Activated CD8-positive, alpha-beta T cell treated with anti-CD3 and anti-CD28 coated beads, Interleukin-2, amount 10 ng/mL, durations not matched to agents 7 days and 5 days (primary cell): ENCODE results near the gene F10. TPM values are rescaled to one million over a fixed set of nuclear protein-coding genes. Genes with fewer than 3 reads are reported as not detected.

Experiments used
- ATAC-seq: fragments of 150-1000 bp; cut with Tn5 transposase; one replicate; pipeline ENCODE4 v1.10.0; 2021; ENCODE audit warnings: moderate library complexity
- CTCF ChIA-PET: fragments of 350-600 bp; sonication (Branson Sonifier 250); formaldehyde crosslinking; loops from one replicate; lab custom pipeline; 2021; ENCODE audit warnings: antibody characterized with exemption; lab: Charles Lee
- POLR2A ChIA-PET: fragments of 350-600 bp; sonication (Branson Sonifier 250); formaldehyde crosslinking; loops from one replicate; lab custom pipeline; 2021; ENCODE audit warnings: antibody characterized with exemption; lab: Charles Lee
- DNase-seq: peaks from one replicate; pipeline ENCODE4 v3.0.0-alpha.2; 2020
- H3K27ac Mint-ChIP-seq: one replicate; pipeline ENCODE4 v1.8.0; 2021; ENCODE audit warnings: mild to moderate bottlenecking, mixed read lengths
- H3K27me3 Mint-ChIP-seq: one replicate; pipeline ENCODE4 v1.8.0; 2021; ENCODE audit warnings: low read depth, mixed read lengths
- H3K36me3 Mint-ChIP-seq: one replicate; pipeline ENCODE4 v1.8.0; 2021; ENCODE audit warnings: low read depth, mixed read lengths
- H3K4me1 Mint-ChIP-seq: one replicate; pipeline ENCODE4 v1.8.0; 2021; ENCODE audit warnings: low read depth, mixed read lengths
- H3K4me3 Mint-ChIP-seq: one replicate; pipeline ENCODE4 v1.8.0; 2021; ENCODE audit warnings: mild to moderate bottlenecking, mixed read lengths
- H3K9me3 Mint-ChIP-seq: one replicate; pipeline ENCODE4 v1.8.0; 2022; ENCODE audit warnings: mixed read lengths; ENCODE audit not compliant: insufficient read depth
- total RNA-seq, 2 experiments: library from RNA; stranded (reverse); gene quantifications; one replicate each; pipeline ENCODE4 v1.2.3, GENCODE V29; 2021

The F10 gene
- total RNA-seq, 2 experiments from 2014 or later = not detected

GRCh38 chr13:113116871-113117271, 5.7 kb upstream of the F10 start:
- Mint-ChIP-seq H3K27me3 (no peaks in the 10 kb centered on the region), H3K36me3 (no peaks in the 10 kb centered on the region), H3K27ac (no peak overlapping the region), H3K9me3 (no peaks in the 10 kb centered on the region), H3K4me3 (no peak overlapping the region), H3K4me1 (no peaks in the 10 kb centered on the region)
- DNase-seq (no peak), ATAC-seq (no peak)
- ChIA-PET POLR2A (no interaction called here), CTCF (no interaction called here)

GRCh38 chr13:113117335-113117872, 5.2 kb upstream of the F10 start:
- ChIA-PET CTCF (no interaction called here), POLR2A (no interaction called here)
- Mint-ChIP-seq H3K4me1 (no peaks in the 10 kb centered on the region), H3K4me3 (no peak overlapping the region), H3K27me3 (no peaks in the 10 kb centered on the region), H3K9me3 (no peaks in the 10 kb centered on the region), H3K27ac (no peak overlapping the region), H3K36me3 (no peaks in the 10 kb centered on the region)
- ATAC-seq (no peak), DNase-seq (no peak)

DNA sequence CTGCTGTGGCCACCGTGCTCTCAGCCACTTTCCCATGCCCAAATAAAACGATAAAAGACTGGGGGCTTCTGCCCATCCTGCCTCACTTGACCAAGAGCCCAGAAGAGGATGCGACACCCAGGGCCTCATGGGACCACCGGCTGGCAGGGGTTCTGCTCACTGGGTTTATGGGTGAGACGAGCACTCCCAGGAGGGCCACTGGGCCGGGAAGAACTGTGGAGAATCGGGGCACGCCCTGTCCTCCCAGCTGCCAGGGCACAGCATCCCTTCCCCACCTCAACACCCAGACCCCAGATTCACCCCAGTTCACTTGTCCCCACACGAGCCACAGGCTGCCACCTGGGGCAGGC, 4.7 kb upstream of the F10 start:
- H3K36me3 Mint-ChIP-seq = no peaks in the 10 kb centered on the region
- ATAC-seq (no peak), DNase-seq (no peak)
- no peaks in the 10 kb centered on the region for H3K9me3 Mint-ChIP-seq
- no peak overlapping the region for H3K27ac Mint-ChIP-seq
- no peaks in the 10 kb centered on the region for H3K27me3 Mint-ChIP-seq
- ChIA-PET POLR2A (no interaction called here), CTCF (no interaction called here)
- H3K4me3 Mint-ChIP-seq = no peak overlapping the region
- H3K4me1 Mint-ChIP-seq = no peaks in the 10 kb centered on the region

- H3K27ac Mint-ChIP-seq = no peak overlapping the region
Observed at GRCh38 chr13:113118261-113119021, 4.2 kb upstream of the F10 start.

GRCh38 chr13:113119166-113119821, 3.3 kb upstream of the F10 start:
- no peaks in the 10 kb centered on the region for H3K27me3 Mint-ChIP-seq
- POLR2A ChIA-PET = no interaction called here
- H3K36me3 Mint-ChIP-seq = no peaks in the 10 kb centered on the region
- CTCF ChIA-PET = no interaction called here
- H3K4me3 Mint-ChIP-seq = no peak overlapping the region
- ATAC-seq (no peak), DNase-seq (no peak)
- no peak overlapping the region for H3K27ac Mint-ChIP-seq
- no peaks in the 10 kb centered on the region for H3K9me3 Mint-ChIP-seq
- no peaks in the 10 kb centered on the region for H3K4me1 Mint-ChIP-seq

More at GRCh38 chr13:113118261-113119021, 4.2 kb upstream of the F10 start:
- Mint-ChIP-seq H3K36me3 (no peaks in the 10 kb centered on the region), H3K4me1 (no peaks in the 10 kb centered on the region), H3K9me3 (no peaks in the 10 kb centered on the region), H3K27me3 (no peaks in the 10 kb centered on the region), H3K4me3 (no peak overlapping the region)
- no peak for ATAC-seq
- ChIA-PET POLR2A (no interaction called here), CTCF (no interaction called here)
- DNase-seq = no peak

DNA sequence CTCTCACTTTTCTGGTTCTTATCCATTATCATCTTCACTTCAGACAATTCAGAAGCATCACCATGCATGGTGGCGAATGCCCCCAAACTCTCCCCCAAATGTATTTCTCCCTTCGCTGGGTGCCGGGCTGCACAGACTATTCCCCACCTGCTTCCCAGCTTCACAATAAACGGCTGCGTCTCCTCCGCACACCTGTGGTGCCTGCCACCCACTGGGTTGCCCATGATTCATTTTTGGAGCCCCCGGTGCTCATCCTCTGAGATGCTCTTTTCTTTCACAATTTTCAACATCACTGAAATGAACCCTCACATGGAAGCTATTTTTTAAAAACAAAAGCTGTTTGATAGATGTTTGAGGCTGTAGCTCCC, 2.8 kb upstream of the F10 start:
- no peak for ATAC-seq
- Mint-ChIP-seq H3K27ac (no peak overlapping the region), H3K27me3 (no peaks in the 10 kb centered on the region), H3K9me3 (no peaks in the 10 kb centered on the region), H3K4me3 (no peak overlapping the region), H3K4me1 (no peaks in the 10 kb centered on the region), H3K36me3 (no peaks in the 10 kb centered on the region)
- CTCF ChIA-PET = no interaction called here
- POLR2A ChIA-PET = no interaction called here
- no peak for DNase-seq

DNA sequence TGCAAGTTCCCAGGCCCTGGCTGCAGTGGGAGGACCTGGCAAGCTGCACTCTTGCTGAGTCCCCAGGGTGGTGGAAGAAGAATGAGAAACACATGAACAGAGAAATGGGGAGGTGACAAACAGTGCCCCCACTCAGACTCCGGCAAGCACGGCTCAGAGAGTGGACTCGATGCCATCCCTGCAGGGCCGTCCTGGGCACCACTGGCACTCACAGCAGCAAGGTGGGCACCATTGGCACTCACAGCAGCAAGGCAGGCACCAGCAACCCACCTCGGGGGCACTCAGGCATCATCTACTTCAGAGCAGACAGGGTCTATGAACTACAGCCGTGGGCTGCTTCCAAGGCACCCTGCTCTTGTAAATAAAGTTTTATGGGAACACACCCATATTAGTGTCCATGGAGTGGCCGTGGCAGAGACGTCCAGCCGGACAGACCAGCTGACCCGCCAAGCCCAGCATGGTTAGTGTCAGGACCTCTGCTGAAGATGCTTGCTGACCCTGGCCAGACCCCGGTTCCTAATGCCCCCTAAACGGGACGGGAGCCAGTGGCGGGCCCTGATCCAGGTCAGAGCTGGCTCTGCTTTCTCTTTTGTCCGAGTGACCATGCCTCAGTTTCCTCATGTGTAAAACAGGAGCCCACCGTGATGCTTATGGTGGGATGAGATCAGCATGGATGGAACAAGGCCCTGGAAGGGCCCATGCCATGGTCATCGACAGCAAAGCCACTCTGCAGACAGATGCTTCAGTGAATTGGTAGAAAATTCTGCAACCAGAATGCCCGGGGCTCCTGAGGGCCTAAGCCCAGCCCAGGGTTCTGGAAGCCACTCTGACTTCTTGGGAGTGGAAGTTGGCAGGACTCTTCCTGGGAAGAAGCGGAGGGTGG, 2.1 kb upstream of the F10 start:
- DNase-seq (no peak), ATAC-seq (no peak)
- Mint-ChIP-seq H3K27me3 (no peaks in the 10 kb centered on the region), H3K27ac (no peak overlapping the region), H3K4me3 (no peak overlapping the region), H3K36me3 (no peaks in the 10 kb centered on the region), H3K9me3 (no peaks in the 10 kb centered on the region), H3K4me1 (no peaks in the 10 kb centered on the region)
- ChIA-PET POLR2A (no interaction called here), CTCF (no interaction called here)

GRCh38 chr13:113121183-113121927, 1.2 kb upstream of the F10 start:
- no peaks in the 10 kb centered on the region for H3K27me3 Mint-ChIP-seq
- no peaks in the 10 kb centered on the region for H3K4me1 Mint-ChIP-seq
- no peak overlapping the region for H3K27ac Mint-ChIP-seq
- POLR2A ChIA-PET = no interaction called here
- H3K9me3 Mint-ChIP-seq = no peaks in the 10 kb centered on the region
- CTCF ChIA-PET = no interaction called here
- ATAC-seq (no peak), DNase-seq (no peak)
- H3K36me3 Mint-ChIP-seq = no peaks in the 10 kb centered on the region
- H3K4me3 Mint-ChIP-seq = no peak overlapping the region

DNA sequence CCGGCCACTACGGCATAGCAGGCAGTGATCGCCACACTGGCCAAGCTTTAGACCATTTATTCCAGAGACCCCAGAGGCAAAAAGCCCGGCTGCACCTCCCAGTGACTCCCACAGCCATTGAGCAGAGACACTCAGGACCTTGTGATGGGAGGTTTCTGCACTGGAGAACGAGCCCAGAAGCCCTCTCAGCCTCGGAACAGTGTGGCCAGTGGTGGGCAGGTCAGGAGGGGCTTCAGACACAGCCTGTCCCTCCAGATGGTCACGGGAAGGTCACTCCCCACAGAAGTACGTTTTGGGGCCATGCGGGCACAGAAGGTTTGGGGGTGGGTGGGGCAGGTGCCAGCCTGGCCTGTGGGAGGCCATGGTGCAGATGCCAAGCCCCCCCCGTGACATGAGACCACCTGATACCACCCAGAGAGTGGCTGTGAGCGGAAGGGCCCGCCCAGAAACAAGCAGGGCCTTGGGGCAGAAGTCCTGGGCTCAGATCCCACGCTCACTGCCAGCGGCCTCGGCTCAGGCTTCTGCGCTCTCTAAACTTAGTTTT, 599 bp upstream of the F10 start:
- DNase-seq (no peak), ATAC-seq (no peak)
- Mint-ChIP-seq H3K27me3 (peaks cover 2% of the 10 kb centered on the region), H3K27ac (no peak overlapping the region), H3K36me3 (no peaks in the 10 kb centered on the region), H3K9me3 (no peaks in the 10 kb centered on the region), H3K4me3 (no peak overlapping the region), H3K4me1 (no peaks in the 10 kb centered on the region)
- CTCF ChIA-PET = no interaction called here
- POLR2A ChIA-PET = no interaction called here

DNA sequence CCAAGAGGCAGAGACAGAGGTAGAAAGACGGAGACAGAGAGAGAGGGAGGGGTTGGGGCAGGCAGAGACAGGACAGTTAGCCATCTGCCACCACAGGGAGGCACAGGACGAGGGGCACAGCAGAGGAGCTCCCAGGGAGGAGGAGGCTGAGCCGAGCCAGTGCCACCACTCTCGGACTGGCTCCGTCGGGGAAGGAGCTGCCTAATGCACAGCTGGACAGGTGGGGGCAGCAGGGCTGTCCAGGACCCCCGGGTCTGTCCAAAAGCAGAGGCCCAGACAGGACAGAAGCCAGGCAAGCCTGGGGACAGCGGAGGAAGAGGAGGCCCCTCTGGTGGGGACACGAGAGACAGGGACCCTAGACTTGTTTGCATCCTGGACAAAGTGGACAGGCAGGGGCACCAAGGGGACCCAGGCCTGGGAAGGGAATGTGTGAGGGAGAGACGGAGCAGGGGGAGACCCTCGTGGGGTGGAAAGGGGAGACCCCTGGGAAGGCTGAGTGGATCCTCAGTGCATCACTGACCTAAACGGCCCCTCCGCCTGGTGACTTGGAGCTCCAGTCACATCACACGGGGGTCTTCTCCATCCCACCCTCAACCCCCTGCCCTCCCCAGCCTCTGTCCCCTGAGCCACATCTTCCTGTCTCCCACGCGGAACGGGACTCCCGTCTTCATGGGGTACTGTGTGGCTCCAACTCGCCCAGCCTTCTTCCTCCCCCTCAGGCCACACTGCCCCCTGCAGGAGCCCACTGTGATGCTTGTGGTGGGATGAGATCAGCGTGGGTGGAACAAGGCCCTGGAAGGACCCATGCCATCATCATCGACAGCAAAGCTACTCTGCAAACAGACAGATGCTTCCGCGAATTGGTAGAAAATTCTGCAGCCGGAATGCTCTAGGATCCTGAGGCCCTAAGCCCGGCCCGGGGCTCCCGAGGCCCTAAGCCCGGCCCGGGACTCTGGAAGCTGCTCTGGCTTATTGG, 915 bp downstream of the F10 start:
- ChIA-PET POLR2A (interaction anchor here (0.7 kb wide), 1 partner anchor 12 kb away, joined by 3 read pairs; no protein-coding TSS in a partner anchor), CTCF (no interaction called here)
- no peak overlapping the region for H3K4me3 Mint-ChIP-seq
- ATAC-seq (no peak), DNase-seq (no peak)
- H3K36me3 Mint-ChIP-seq = no peaks in the 10 kb centered on the region
- peaks cover 11% of the 10 kb centered on the region for H3K27me3 Mint-ChIP-seq
- H3K27ac Mint-ChIP-seq = no peak overlapping the region
- no peaks in the 10 kb centered on the region for H3K4me1 Mint-ChIP-seq
- H3K9me3 Mint-ChIP-seq = no peaks in the 10 kb centered on the region
